ENCODE data around the gene TIMP3. TPM values are rescaled to one million over a fixed set of nuclear protein-coding genes. Genes with fewer than 3 reads are reported as not detected.

Gene TIMP3
- total RNA-seq, 1 experiment from 2014 or later: 0.42 TPM

DNA sequence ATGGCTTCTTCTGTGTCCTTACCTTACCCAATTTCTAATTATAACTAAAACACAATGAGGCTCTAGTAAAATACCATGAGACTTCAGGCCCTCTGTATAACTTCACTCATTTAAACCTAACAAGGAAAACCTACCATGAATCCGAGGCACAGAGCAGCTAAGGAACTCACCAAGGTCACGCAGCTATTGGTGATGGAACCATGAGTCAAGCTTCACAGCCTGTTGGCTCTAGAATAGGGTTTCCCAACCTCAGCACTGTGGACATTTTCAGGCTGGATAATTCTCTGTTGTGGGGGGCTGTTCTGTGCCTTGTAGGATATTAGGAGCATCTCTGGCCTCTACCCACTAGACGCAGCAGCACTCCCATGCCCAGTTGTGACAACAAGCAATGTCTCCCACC lies 75.7 kb downstream of the TIMP3 start:
- no peak for DNase-seq (ENCODE audit: extremely low read depth, low read depth)

- DNase-seq (ENCODE audit: extremely low read depth, low read depth): no peak
These were observed 78.0 kb downstream of the TIMP3 start for GRCh38 chr22:32879550-32879949.

DNA sequence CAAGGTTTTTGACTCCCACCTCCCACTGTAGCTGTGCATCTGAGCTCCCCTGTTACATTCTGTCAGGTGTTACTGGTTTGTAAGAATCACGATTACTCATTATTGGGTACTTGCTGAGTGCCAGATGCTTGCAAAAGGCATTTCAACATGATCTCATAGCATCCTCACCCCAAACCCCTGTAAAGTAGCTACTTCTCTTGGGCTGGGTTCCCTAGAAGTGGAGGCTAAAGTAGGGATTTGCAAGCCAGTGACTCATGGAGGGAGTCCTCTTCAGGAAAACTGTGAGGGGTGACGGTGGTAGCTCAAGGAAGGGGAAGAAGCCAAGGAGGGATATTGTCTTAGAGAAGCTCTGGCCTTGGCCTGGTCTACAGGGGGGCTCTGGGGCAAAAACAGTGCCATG lies 78.6 kb downstream of the TIMP3 start:
- no peak for DNase-seq (ENCODE audit: extremely low read depth, low read depth)

DNA sequence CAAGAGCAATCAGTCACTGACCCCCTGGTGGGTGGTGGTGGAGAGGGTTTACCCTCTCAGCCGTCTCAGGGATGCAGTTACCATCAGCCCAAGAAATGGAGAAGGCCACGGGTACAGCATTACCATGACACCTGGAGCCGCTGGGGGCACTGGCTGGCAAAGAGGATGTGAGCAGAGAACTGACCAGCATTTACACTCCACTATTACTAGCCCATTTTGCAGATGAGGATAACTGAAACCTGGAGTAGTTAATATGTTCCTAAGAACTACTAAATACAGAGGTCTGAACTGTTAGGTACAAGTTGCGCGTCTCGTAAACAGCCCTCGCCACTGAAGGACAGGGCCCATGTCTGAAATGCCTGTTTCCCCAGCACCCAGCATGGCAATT lies 79.0 kb downstream of the TIMP3 start:
- DNase-seq (ENCODE audit: extremely low read depth, low read depth): no peak

GRCh38 chr22:32880893-32881596 lies 79.5 kb downstream of the TIMP3 start:
- DNase-seq (ENCODE audit: extremely low read depth, low read depth): no peak

- no peak for DNase-seq (ENCODE audit: extremely low read depth, low read depth)
These were observed 80.9 kb downstream of the TIMP3 start for GRCh38 chr22:32882360-32882755.

- no peak for DNase-seq (ENCODE audit: extremely low read depth, low read depth)
These were observed 81.4 kb downstream of the TIMP3 start for GRCh38 chr22:32882774-32883530.

GRCh38 chr22:32887324-32887980 lies 85.9 kb downstream of the TIMP3 start:
- no peak for DNase-seq (ENCODE audit: extremely low read depth, low read depth)

DNA sequence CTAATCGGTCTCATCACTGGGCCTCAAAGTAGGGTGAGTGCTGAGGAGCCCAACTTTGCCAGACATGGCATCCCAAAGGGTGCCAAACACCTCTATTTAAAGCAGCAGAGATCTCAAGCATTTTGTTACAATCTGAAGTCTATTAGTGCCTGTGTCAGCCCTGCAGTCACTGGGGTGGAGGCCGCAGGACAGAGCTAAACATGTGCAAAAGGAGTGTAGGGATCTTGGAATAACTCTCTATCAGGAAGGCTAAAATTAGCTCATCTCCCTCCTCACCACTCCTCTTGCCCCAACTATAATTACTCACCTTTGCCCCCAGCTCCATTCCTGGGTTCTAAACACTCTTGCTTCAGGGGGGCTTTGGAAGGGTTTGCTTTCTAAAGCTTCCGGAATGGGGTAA lies 87.5 kb downstream of the TIMP3 start:
- no peak for DNase-seq (ENCODE audit: extremely low read depth, low read depth)

GRCh38 chr22:32896891-32897290 lies 95.4 kb downstream of the TIMP3 start:
- no peak for DNase-seq (ENCODE audit: extremely low read depth, low read depth)

DNA sequence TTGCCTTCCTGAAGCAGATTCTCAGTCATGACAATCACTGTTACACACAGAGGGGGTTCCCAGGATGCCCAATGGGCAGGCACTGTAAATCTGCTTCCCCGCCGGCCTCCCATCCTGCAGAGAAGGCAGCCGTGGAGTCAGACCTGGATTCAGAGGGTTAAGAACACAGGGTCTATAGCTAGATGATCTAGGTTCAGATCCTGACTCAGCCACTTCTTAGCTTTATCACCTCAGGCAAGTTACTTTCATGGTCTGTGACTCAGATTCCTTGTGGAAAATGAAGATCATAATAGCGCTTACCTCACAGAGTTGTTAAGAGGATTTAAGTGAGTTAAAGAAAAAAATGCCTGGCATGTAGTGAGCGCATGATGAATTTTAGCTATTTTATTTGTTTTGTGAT lies 95.9 kb downstream of the TIMP3 start:
- DNase-seq (ENCODE audit: extremely low read depth, low read depth): no peak

GRCh38 chr22:32900886-32901635 lies 99.6 kb downstream of the TIMP3 start:
- no peak for DNase-seq (ENCODE audit: extremely low read depth, low read depth)

DNA sequence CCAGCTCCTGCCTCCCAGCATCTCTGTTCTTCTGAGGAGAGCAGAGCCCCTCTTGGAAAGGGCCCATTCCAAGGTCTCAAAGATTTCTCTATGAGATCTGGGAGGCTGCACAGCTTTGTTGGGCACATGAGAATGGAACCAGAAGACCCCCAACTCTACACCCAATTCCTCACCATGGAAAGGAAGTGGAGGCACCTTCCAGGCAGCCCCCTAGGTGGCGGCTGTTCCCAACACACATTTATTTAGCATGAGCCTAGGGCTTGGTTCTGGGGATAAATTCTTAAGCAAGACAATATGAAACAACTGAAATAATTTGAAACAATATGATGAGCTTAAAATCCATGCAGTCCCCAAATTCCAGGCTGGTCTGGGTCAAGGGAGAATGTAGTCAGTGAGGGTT lies 100.4 kb downstream of the TIMP3 start:
- no peak for DNase-seq (ENCODE audit: extremely low read depth, low read depth)

- no peak for DNase-seq (ENCODE audit: extremely low read depth, low read depth)
These were observed 102.0 kb downstream of the TIMP3 start for GRCh38 chr22:32903507-32903906.

DNA sequence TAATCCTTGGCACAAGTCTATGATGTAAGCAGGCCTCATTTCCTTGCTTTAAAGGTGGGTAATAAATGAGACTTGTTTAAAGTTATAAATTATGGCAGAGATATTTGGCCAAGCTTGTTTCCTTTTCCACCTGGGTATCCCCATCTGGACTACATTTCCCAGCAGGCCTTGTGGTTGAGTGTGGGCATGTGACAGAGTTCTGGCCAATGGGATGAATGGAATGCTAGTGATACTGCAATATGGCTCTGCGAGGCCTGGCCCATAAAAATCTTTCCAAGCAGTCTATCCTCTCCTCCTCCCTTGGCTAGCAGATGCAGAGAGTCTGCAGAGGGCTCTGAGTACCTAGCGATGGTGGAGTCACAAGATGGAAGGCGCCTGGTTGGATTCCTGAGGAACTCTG lies 102.5 kb downstream of the TIMP3 start:
- peak; percentile 5 for DNase-seq (ENCODE audit: extremely low read depth, low read depth)

DNA sequence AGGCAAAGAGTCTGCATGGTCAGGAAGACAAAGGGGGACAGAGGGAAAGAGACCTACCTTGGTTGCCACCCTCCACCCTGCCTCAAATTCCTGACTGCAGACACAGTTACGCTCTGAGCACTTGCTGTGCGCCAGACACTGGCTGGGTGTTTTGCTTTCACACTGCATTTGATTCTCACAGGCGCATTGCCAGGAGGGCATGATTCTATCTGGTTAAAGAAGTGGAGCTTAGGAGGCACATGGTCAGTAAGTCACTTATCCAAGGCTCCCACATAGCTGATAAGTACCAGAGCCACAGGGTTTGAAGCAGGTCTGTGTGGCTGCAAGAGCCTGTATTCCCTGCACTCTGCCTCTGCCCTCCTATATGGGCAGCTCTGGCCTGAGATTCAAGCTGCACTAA lies 103.9 kb downstream of the TIMP3 start:
- no peak for DNase-seq (ENCODE audit: extremely low read depth, low read depth)

GRCh38 chr22:32909581-32910428 lies 108.3 kb downstream of the TIMP3 start:
- DNase-seq (ENCODE audit: extremely low read depth, low read depth): no peak

- no peak for DNase-seq (ENCODE audit: extremely low read depth, low read depth)
These were observed 108.9 kb downstream of the TIMP3 start for GRCh38 chr22:32910429-32910772.

DNA sequence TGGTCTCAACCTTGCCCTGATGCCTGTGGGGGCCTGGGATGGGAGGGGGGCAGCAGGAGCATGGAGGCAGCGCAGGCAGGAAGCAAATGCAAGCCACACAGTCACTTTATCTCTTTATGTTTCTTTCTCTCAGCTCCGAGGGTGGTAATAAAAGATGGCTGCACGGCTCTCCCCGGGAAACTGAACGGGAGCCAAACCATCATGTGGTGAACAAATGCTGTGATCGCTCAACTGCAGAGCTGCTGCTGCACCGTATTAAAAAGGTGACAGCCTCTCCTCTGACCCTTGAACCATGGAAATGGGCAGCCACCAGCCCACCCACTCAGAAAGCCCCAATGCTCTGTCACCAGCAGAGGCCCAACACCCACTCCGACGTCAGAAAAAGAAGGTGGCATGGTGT lies 110.0 kb downstream of the TIMP3 start:
- no peak for DNase-seq (ENCODE audit: extremely low read depth, low read depth)

Measured in NCI-H460 (cell line).